Breast epithelium (tissue), 3 donors: ENCODE results near the gene CSTB.

Source experiments
- CTCF ChIP-seq, 3 donors: fragments of 450-650 bp; IDR thresholded peaks; one replicate each; pipeline ENCODE4 v1.5.1; 2016 to 2017; ENCODE audit warnings: antibody characterized with exemption in 3 of 3, mild to moderate bottlenecking in 3 of 3, moderate library complexity in 3 of 3
- POLR2A ChIP-seq: fragments of 450-650 bp; IDR thresholded peaks from one replicate; pipeline ENCODE4 v1.6.1; 2016; ENCODE audit warnings: antibody characterized with exemption, mild to moderate bottlenecking, moderate library complexity

- TF ChIP-seq CTCF (IDR thresholded peaks at IDR 0.05) (no peak), POLR2A (no peak)
Measured at GRCh38 chr21:43751955-43752591, 24.0 kb downstream of the CSTB start.
